Chondrocyte (in vitro differentiated cells): Measurements from ENCODE around the gene STKLD1. TPM values are rescaled to one million over a fixed set of nuclear protein-coding genes. Genes with fewer than 3 reads are reported as not detected.

Source experiments
- DNase-seq: peaks from one replicate; pipeline ENCODE4 v3.0.0; 2021; ENCODE audit warnings: mixed read lengths, low spot score
- H3K27ac Mint-ChIP-seq: one replicate; pipeline ENCODE4 v1.8.0; 2021; ENCODE audit warnings: mild to moderate bottlenecking, moderate library complexity, mixed read lengths; ENCODE audit not compliant: unreplicated experiment
- H3K27me3 Mint-ChIP-seq: 2 replicates; pipeline ENCODE4 v1.8.0; 2021; ENCODE audit warnings: low read depth, mixed read lengths
- H3K36me3 Mint-ChIP-seq: 2 replicates; pipeline ENCODE4 v1.8.0; 2021; ENCODE audit warnings: low read depth, mixed read lengths
- H3K4me1 Mint-ChIP-seq: 2 replicates; pipeline ENCODE4 v1.8.0; 2021; ENCODE audit warnings: low read depth, mild to moderate bottlenecking, mixed read lengths
- H3K4me3 Mint-ChIP-seq: one replicate; pipeline ENCODE4 v1.8.0; 2021; ENCODE audit warnings: mild to moderate bottlenecking, moderate library complexity, mixed read lengths; ENCODE audit not compliant: unreplicated experiment
- H3K9me3 Mint-ChIP-seq: 2 replicates; pipeline ENCODE4 v1.8.0; 2021; ENCODE audit warnings: low read depth, mixed read lengths
- total RNA-seq: library from RNA; stranded (reverse); gene quantifications from 3 replicates; pipeline ENCODE4 v1.2.1, GENCODE V29; 2021
- TF ChIP-seq, protein P1 (sequence below): fragments of 200-600 bp; sonication (generic); IDR thresholded peaks from 2 replicates; pipeline ENCODE4 v1.5.0; 2021; ENCODE audit warnings: antibody characterized with exemption, mild to moderate bottlenecking, moderate library complexity

The STKLD1 gene
- total RNA-seq, 1 donor from 2014 or later, result 1.8 TPM

DNA sequence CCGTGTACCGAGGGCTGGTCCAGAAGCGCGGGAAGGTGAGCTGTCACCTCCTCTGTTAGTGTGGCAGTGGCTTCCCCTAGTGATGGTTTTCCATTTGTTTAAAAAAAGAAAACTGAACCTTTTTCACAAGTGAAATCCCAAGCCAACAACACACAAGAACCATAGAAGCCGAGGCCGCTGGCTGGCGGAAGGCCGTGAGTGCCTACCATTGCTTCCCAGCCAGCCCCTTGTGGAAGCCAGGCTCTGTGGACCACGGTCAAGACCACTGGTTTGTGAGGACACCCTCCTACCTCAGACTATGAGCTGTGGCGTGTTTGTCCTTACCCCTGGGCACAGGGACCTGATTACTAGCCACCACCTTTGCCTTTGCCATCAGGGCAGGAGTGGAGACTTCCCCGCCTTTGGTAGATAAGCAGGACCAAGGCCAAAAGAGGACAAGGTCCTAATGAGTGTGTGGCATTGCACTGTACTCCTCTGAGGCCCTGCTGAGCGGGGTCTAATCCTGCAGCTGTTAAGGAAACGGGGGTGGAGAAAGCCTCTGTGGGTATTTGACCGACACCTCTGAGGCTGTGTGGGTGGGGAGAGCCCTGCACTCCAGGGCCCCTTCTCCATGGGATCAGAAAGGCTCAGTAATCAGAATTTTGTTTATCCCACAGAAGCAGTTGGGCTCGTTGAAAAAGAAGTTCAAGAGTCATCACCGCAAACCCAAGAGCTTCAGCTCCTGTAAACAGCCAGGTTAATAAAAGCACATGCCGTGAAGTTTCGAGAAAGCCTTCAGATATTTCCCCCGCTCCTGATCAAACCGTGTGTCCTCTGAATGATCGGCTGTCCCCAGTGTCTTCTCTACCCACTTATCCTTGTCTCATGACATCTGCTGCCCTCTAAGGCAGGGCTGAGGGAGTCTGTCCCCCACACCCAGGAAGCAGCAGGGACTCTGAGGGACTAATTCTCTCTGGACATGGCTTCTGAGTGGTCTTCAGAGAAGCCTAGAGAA, 15.5 kb upstream of the STKLD1 start:
- Mint-ChIP-seq H3K4me1 (peaks cover 12% of the 10 kb centered on the region), H3K36me3 (peaks cover 25% of the 10 kb centered on the region), H3K9me3 (no peaks in the 10 kb centered on the region), H3K27ac (peak overlapping the region; percentile 83), H3K4me3 (no peak overlapping the region), H3K27me3 (no peaks in the 10 kb centered on the region)
- DNase-seq, result no peak
- TF ChIP-seq, protein P1, sequence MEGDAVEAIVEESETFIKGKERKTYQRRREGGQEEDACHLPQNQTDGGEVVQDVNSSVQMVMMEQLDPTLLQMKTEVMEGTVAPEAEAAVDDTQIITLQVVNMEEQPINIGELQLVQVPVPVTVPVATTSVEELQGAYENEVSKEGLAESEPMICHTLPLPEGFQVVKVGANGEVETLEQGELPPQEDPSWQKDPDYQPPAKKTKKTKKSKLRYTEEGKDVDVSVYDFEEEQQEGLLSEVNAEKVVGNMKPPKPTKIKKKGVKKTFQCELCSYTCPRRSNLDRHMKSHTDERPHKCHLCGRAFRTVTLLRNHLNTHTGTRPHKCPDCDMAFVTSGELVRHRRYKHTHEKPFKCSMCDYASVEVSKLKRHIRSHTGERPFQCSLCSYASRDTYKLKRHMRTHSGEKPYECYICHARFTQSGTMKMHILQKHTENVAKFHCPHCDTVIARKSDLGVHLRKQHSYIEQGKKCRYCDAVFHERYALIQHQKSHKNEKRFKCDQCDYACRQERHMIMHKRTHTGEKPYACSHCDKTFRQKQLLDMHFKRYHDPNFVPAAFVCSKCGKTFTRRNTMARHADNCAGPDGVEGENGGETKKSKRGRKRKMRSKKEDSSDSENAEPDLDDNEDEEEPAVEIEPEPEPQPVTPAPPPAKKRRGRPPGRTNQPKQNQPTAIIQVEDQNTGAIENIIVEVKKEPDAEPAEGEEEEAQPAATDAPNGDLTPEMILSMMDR, result no peak

DNA sequence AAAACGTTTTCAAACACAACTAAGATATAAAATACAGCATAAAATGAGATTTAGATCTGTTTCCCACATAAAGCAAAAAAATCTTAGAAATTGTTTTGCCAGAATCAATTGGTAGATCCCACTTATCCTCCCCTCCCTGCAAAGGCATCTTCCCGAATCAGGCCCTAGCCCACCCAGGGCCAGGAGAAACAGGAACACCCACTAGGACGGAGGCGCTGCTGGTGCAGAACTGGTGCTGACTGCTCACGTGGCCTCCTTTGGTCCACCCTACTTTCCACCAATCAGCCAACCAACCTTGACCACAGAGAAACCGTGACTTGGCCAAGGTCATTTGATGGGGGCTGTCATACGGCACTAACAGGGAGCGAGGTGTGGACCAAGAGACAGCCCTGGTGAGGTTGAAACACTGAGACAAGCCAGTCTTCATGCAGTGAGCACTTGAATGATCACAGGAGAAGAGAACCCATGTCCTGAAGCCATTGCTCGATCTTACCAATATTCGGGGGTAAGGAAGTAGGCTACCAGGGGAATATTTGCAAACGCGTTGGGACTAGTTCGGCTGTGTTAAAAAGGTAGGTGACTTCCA, 14.6 kb upstream of the STKLD1 start:
- H3K27me3 Mint-ChIP-seq, result no peaks in the 10 kb centered on the region
- no peaks in the 10 kb centered on the region for H3K9me3 Mint-ChIP-seq
- peaks cover 28% of the 10 kb centered on the region for H3K36me3 Mint-ChIP-seq
- H3K27ac Mint-ChIP-seq, result no peak overlapping the region
- TF ChIP-seq, protein P1, result no peak
- peaks cover 12% of the 10 kb centered on the region for H3K4me1 Mint-ChIP-seq
- H3K4me3 Mint-ChIP-seq, result no peak overlapping the region
- no peak for DNase-seq

DNA sequence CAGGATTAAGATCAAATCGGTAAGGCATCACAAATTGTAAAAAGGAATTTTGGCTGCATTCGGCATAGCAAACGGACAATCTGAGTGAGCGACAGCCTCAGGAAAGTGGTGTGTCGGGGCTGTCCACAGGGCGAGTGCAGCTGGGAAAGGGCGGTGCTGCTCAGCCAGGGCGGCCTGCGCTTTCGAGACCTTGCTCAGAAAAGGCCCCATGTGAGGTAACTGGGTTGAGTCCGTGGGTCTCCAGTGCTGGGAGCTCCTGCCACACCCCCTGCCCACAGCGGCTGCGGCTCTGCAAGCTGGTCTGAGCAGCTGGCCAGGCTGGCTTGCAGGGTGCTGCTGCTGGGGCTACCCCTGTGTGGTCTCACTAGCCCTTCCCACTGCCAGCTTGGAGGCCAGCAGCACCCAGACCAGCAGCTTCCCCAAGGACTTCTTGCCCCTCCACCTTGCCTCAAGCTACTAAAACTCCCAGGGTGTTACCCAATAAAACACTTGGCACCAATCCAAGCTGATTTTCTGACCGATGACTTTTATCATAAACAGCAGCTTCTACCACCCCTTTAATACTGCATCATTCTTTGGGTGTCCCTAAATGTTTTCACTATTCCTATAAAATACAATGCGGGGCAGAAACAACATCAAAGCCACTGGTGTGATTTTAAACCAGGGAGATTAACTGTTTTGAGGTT, 13.7 kb upstream of the STKLD1 start:
- Mint-ChIP-seq H3K27me3 (no peaks in the 10 kb centered on the region), H3K4me3 (no peak overlapping the region), H3K36me3 (peaks cover 31% of the 10 kb centered on the region), H3K4me1 (peaks cover 6% of the 10 kb centered on the region), H3K27ac (no peak overlapping the region), H3K9me3 (no peaks in the 10 kb centered on the region)
- no peak for DNase-seq
- TF ChIP-seq, protein P1, result no peak

DNA sequence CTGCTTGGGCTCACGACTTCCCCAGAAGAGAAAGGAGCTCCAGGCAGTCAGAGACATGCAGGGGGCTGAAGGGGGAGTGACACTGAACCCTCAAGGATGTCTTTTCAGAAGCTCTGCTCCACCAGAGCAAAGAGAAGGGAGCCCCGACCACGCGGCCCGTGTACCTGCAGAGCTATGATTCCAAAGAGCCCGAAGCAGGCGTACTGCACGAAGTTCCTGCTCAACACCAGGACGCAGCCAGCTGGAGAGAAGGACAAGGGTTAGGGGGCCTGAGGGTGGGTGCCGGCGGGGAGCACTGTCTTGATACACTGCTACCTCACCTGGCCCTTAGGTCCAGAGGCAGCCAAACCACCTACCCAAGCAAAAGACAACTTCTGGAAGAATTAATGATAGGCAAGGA, 9.7 kb upstream of the STKLD1 start:
- no peaks in the 10 kb centered on the region for H3K27me3 Mint-ChIP-seq
- H3K4me3 Mint-ChIP-seq, result no peak overlapping the region
- no peaks in the 10 kb centered on the region for H3K9me3 Mint-ChIP-seq
- H3K27ac Mint-ChIP-seq, result no peak overlapping the region
- TF ChIP-seq, protein P1, result no peak
- H3K36me3 Mint-ChIP-seq, result peaks cover 36% of the 10 kb centered on the region
- H3K4me1 Mint-ChIP-seq, result peaks cover 35% of the 10 kb centered on the region
- DNase-seq, result no peak

DNA sequence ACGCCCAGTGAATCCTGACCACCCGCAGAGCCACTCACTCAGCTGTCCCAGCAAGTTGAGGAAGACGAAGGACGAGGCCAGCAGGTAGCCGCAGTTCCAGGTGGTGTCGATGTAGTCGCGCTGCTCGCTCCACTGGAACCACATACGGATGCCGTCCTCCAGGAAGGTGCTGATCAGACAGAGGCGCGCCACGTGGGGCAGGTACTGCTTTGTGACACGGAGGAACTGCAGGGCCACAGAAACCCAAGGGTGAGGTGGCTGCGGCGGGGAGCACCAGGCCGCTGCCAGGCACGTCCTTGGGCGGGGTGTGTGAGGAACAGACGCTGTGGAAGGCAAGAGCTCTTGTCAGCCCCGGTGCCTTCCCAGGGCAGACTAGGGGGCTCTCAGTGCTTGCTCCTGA, 8.9 kb upstream of the STKLD1 start:
- TF ChIP-seq, protein P1, result no peak
- peaks cover 41% of the 10 kb centered on the region for H3K4me1 Mint-ChIP-seq
- H3K27me3 Mint-ChIP-seq, result no peaks in the 10 kb centered on the region
- no peak overlapping the region for H3K4me3 Mint-ChIP-seq
- H3K36me3 Mint-ChIP-seq, result peaks cover 32% of the 10 kb centered on the region
- no peak for DNase-seq
- H3K9me3 Mint-ChIP-seq, result no peaks in the 10 kb centered on the region
- H3K27ac Mint-ChIP-seq, result no peak overlapping the region
